K562 (cell line): ENCODE data around the gene IGF2BP3. TPM values are rescaled to one million over a fixed set of nuclear protein-coding genes. Genes with fewer than 3 reads are reported as not detected.
A peak's percentile ranks its signal among the peaks of the same experiment; 100 is the strongest.

Source experiments
- ATAC-seq: fragments of 200-7000 bp; cut with Tn5 transposase; 3 replicates; pipeline ENCODE4 v1.9.1; 2020; ENCODE audit warnings: moderate library complexity
- BruUV-seq: library from RNA; stranded (reverse); fragments of 400-500 nt; replicated peaks from 2 replicates; lab custom pipeline; 2021; lab: Mats Ljungman, UMichigan
- CTCF ChIA-PET: fragments of 300-600 bp; formaldehyde crosslinking; extraction: SDS; loops from one replicate; lab custom pipeline; 2021; ENCODE audit warnings: low intra/inter-chr PET ratio; lab: Yijun Ruan, JAX
- POLR2A ChIA-PET: fragments of 300-600, 350-650 bp; sonication (Branson Sonifier 250); formaldehyde crosslinking; extraction: SDS; loops from one replicate; lab custom pipeline; 2021; ENCODE audit warnings: antibody characterized with exemption, inconsistent platforms; lab: Yijun Ruan, JAX
- DNase-seq, 4 experiments: peaks; one replicate each; pipeline versions ENCODE4 v3.0.0 to v3.0.0-alpha.2; 2011 to 2018; ENCODE audit warnings: low spot score in 3 of 4, mixed read lengths in 3 of 4; ENCODE audit errors: extremely low read depth in 1 of 4
- FAIRE-seq: peaks from 2 replicates; lab custom pipeline; 2011; peaks lifted over from hg19 to GRCh38; lab: Jason Lieb, UNC
- H2AFZ ChIP-seq: 2 replicates; pipeline ENCODE4 v1.6.0; 2011; ENCODE audit warnings: low read depth, low read length, control low read depth, inconsistent platforms
- H3K27ac ChIP-seq: fragments of 200-600 bp; 3 replicates; pipeline ENCODE4 v1.8.0; 2011; ENCODE audit warnings: low read depth, mild to moderate bottlenecking, control low read depth, inconsistent platforms, low read length, moderate library complexity, mixed read lengths; ENCODE audit errors: extremely low read depth
- H3K27me3 ChIP-seq, 2 experiments: fragments of 300-600 bp in 1 of 2; 2 replicates in 1 of 2; 3 replicates in 1 of 2; pipeline versions ENCODE4 v1.6.0 to v1.8.0; 2011; ENCODE audit warnings: inconsistent platforms in 2 of 2, low read length in 2 of 2, mild to moderate bottlenecking in 1 of 2, mixed read lengths in 1 of 2, moderate library complexity in 1 of 2; ENCODE audit not compliant: control insufficient read depth in 2 of 2, insufficient read depth in 2 of 2
- H3K36me3 ChIP-seq: fragments of 300-600 bp; 3 replicates; pipeline ENCODE4 v1.8.0; 2011; ENCODE audit warnings: mild to moderate bottlenecking, low read length, inconsistent platforms; ENCODE audit not compliant: control insufficient read depth, insufficient read depth
- H3K4me1 ChIP-seq, 2 experiments: fragments of 200-600 bp in 1 of 2; replicated peaks in 1 of 2; 2 replicates in 1 of 2; 3 replicates in 1 of 2; pipeline versions ENCODE4 v1.5.1 to v1.8.0; 2011; ENCODE audit warnings: inconsistent platforms in 2 of 2, low read length in 2 of 2, mild to moderate bottlenecking in 1 of 2, mixed read lengths in 1 of 2, moderate library complexity in 1 of 2; ENCODE audit not compliant: control insufficient read depth in 2 of 2, insufficient read depth in 2 of 2
- H3K4me2 ChIP-seq: 2 replicates; pipeline ENCODE4 v1.6.1; 2011; ENCODE audit warnings: low read length, control low read depth, inconsistent platforms, mixed read lengths; ENCODE audit not compliant: insufficient read depth
- H3K4me3 ChIP-seq: fragments of 200-600 bp; sonication (generic), shearing (Covaris generic); 2 replicates; pipeline ENCODE4 v1.5.1; 2016; ENCODE audit warnings: control low read depth, inconsistent platforms
- H3K79me2 ChIP-seq: fragments of 200-600 bp; 3 replicates; pipeline ENCODE4 v1.8.0; 2011; ENCODE audit warnings: low read length, inconsistent platforms; ENCODE audit not compliant: control insufficient read depth, insufficient read depth
- H3K9ac ChIP-seq, 2 experiments: 2 replicates each; pipeline versions ENCODE4 v1.6.0 to v1.6.1; 2011; ENCODE audit warnings: low read depth in 2 of 2, low read length in 2 of 2, control low read depth in 1 of 2, inconsistent platforms in 1 of 2, mild to moderate bottlenecking in 1 of 2, mixed read lengths in 1 of 2; ENCODE audit not compliant: insufficient read depth in 1 of 2
- H3K9me1 ChIP-seq: one replicate; pipeline ENCODE4 v1.6.0; 2011; ENCODE audit warnings: inconsistent platforms, mild to moderate bottlenecking, low read length, moderate library complexity; ENCODE audit not compliant: control insufficient read depth, insufficient read depth
- H3K9me3 ChIP-seq: replicated peaks from 2 replicates; pipeline ENCODE4 v1.5.1; 2011; ENCODE audit warnings: low read depth, low read length, inconsistent platforms; ENCODE audit not compliant: control insufficient read depth, insufficient read depth
- H4K20me1 ChIP-seq: replicated peaks from 2 replicates; pipeline ENCODE4 v1.6.1; 2011; ENCODE audit warnings: low read length, inconsistent platforms, mixed read lengths; ENCODE audit not compliant: control insufficient read depth, insufficient read depth
- ETS1 ChIP-seq: conservative IDR thresholded peaks from 2 replicates; pipeline ENCODE4 v1.6.1; 2011; ENCODE audit warnings: low read depth, mild to moderate bottlenecking, low read length; ENCODE audit not compliant: control insufficient read depth
- FIP1L1 ChIP-seq: fragments of 200-400 bp; formaldehyde crosslinking; IDR thresholded peaks from 2 replicates; pipeline ENCODE4 v1.6.1; 2018; ENCODE audit warnings: mild to moderate bottlenecking, low read depth, low read length; ENCODE audit not compliant: poor library complexity, severe bottlenecking
- GTF2A2 ChIP-seq: IDR thresholded peaks from 2 replicates; pipeline ENCODE4 v1.6.1; 2016; ENCODE audit warnings: mild to moderate bottlenecking, missing genetic modification characterization, missing compliant biosample characterization
- KAT7 ChIP-seq: sonication (generic); formaldehyde crosslinking; IDR thresholded peaks from 2 replicates; pipeline ENCODE4 v1.8.0; 2022; ENCODE audit warnings: missing genetic modification reagents, mild to moderate bottlenecking, borderline replicate concordance
- MEIS2 ChIP-seq: fragments of 450-650 bp; IDR thresholded peaks from 2 replicates; pipeline ENCODE4 v1.6.1; 2014; ENCODE audit warnings: mild to moderate bottlenecking; ENCODE audit not compliant: partially characterized antibody
- PBX2 ChIP-seq, 2 experiments: IDR thresholded peaks in 1 of 2; conservative IDR thresholded peaks in 1 of 2; 2 replicates each; pipeline ENCODE4 v1.6.1; 2016; ENCODE audit warnings: low read depth in 2 of 2, mild to moderate bottlenecking in 1 of 2, missing compliant biosample characterization in 1 of 2, missing genetic modification characterization in 1 of 2, moderate library complexity in 1 of 2
- PKNOX1 ChIP-seq: fragments of 450-650 bp; IDR thresholded peaks from 2 replicates; pipeline ENCODE4 v1.6.1; 2016
- ZNF146 ChIP-seq: IDR thresholded peaks from one replicate; pipeline ENCODE4 v1.6.1; 2018; ENCODE audit warnings: missing compliant biosample characterization; ENCODE audit not compliant: unreplicated experiment
- ZNF551 ChIP-seq: fragments of 250-450 bp; sonication (Bioruptor Pico); IDR thresholded peaks from 2 replicates; pipeline ENCODE4 v1.5.0; 2021; ENCODE audit warnings: mild to moderate bottlenecking, moderate library complexity
- WGBS: fragments of 100-300 bp; shearing (Covaris generic); methylation state at CpG from one replicate; pipeline ENCODE4 v1.1.6; 2016; ENCODE audit warnings: low coverage, mixed read lengths; ENCODE audit not compliant: insufficient coverage; ENCODE audit errors: missing lambda C conversion rate; 5-methylcytosine and 5-hydroxymethylcytosine counted together
- in situ Hi-C: fragments of 300-500 bp; cut with MboI; formaldehyde crosslinking; loops from 4 replicates; pipeline ENCODE4 v1.15.0; 2018; ENCODE audit warnings: inconsistent platforms, mixed read lengths
- intact Hi-C: fragments of 100-400 bp; cut with micrococcal nuclease; formaldehyde crosslinking; loops from 2 replicates; pipeline ENCODE4 v1.14.2; 2022
- polyA plus RNA-seq, 8 experiments: library from polyadenylated mRNA; depleted of rRNA in 4 of 8; stranded (reverse) in 5 of 8; unstranded in 3 of 8; fragments of >200 nt; fragmentation: Nextera tagmentation in 2 of 8; fragmentation: Illumina TruSeq in 1 of 8; extraction: Ambion mirVana in 2 of 8; extraction: Trizol in 1 of 8; gene quantifications; 2 replicates each; pipeline versions ENCODE4 v1.2.1 to v1.2.3, GENCODE V29; 2011 to 2014; ENCODE audit warnings: inconsistent platforms in 1 of 8, missing spikeins in 1 of 8
- total RNA-seq, 7 experiments: library from RNA; depleted of rRNA in 6 of 7; stranded (reverse); fragments of >200 nt in 6 of 7; fragmentation: Illumina TruSeq in 2 of 7; extraction: Trizol in 2 of 7; gene quantifications; 2 replicates each; pipeline versions ENCODE4 v1.2.1 to v1.2.3, GENCODE V29; 2011 to 2021; ENCODE audit warnings: low replicate concordance in 1 of 7
- TF ChIP-seq, protein P1 (sequence below): fragments of 250-450 bp; sonication (Bioruptor Pico); IDR thresholded peaks from 2 replicates; pipeline ENCODE4 v1.5.0; 2022; ENCODE audit warnings: mild to moderate bottlenecking

The IGF2BP3 gene
- total and polyA plus RNA-seq, 9 of the 15 experiments (the other 6 are each of a cell fraction or from before 2014, with no cell fraction given): 8.4 to 88.1 (median 61.2) TPM

DNA sequence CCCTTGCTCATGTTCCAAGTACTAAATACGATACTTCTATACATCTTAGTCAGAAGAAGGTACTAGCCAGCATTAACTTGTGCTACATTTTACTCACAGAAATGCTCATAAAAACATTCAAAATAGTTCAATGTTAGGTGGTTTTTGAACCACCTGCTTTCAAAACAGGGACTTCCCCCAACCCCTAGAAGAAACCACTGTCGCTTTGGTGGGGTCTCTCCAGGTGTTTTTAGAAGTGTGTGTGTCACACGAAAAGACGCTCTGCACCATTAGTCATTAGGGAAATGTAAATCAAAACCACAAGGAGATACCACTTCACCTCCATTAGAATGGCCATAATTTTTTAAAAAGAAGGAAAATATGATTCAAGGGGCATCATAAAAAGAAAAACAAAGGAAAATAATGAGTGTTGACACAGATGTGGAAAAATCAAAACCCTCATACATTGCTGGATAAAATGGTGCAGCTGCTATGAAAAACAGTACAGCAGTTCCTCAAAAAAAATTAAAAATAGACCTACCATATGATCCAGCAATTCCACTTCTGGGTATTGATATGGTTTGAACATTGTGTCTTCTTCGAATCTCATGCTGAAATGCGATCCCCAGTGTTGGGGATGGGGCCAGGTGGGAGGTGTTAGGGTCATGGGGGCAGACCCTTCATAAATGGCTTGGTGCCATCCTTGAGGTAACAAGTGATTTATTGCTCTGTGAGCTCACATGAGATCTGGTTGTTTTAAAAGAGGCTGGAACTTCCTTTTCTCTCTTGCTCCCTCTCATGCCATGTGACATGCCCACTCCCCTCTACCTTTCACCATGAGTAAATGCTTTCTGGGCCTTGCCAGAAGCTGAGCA, 96.9 kb downstream of the IGF2BP3 start:
- no TSS peak for BruUV-seq
- peaks cover 46% of the 10 kb centered on the region; the same call in 2 of the 3 replicates for H3K36me3 ChIP-seq
- FAIRE-seq (no peak), DNase-seq (no peak), ATAC-seq (no peak)
- no peaks in the 10 kb centered on the region for H3K9me1 ChIP-seq
- no peak overlapping the region for H3K9ac ChIP-seq
- H3K9me3 ChIP-seq: no peaks in the 10 kb centered on the region
- H3K27me3 ChIP-seq: no peaks in the 10 kb centered on the region
- no peak overlapping the region for H3K4me2 ChIP-seq
- peaks cover 0 to 16% of the 10 kb centered on the region in 2 experiments; a peak in 3 of 5 replicates for H3K4me1 ChIP-seq
- H3K79me2 ChIP-seq: peaks cover 75% of the 10 kb centered on the region
- intact Hi-C loops (no loop called here), in situ Hi-C loops (no loop called here)
- no peak overlapping the region for H3K4me3 ChIP-seq
- WGBS: 78% methylated on average over 6 of the region's 6 CpGs
- no peak overlapping the region for H2AFZ ChIP-seq
- ChIA-PET CTCF (no interaction called here), POLR2A (interaction anchor here (0.6 to 1.0 kb wide), 2 partner anchors 9 to 10 kb away, joined by 3 to 5 read pairs; no protein-coding TSS in a partner anchor)
- H4K20me1 ChIP-seq: peaks cover 15% of the 10 kb centered on the region; the same call in 1 of the 2 replicates
- H3K27ac ChIP-seq: no peak overlapping the region
- TF ChIP-seq MEIS2 (peak; percentile 80), ETS1 (no peak), PBX2 (CRISPR knock-in tag; IDR thresholded peaks at IDR 0.05; ENCODE audit: low read depth) (no peak), PBX2 (tag; conservative IDR thresholded peaks at IDR 0.05; ENCODE audit: low read depth) (peak; percentile 78), ZNF551 (no peak), PKNOX1 (peak; percentile 54), FIP1L1 (no peak), GTF2A2 (tag) (no peak), ZNF146 (CRISPR knock-in tag) (no peak), KAT7 (CRISPR knock-in tag) (no peak)
- TF ChIP-seq, protein P1, sequence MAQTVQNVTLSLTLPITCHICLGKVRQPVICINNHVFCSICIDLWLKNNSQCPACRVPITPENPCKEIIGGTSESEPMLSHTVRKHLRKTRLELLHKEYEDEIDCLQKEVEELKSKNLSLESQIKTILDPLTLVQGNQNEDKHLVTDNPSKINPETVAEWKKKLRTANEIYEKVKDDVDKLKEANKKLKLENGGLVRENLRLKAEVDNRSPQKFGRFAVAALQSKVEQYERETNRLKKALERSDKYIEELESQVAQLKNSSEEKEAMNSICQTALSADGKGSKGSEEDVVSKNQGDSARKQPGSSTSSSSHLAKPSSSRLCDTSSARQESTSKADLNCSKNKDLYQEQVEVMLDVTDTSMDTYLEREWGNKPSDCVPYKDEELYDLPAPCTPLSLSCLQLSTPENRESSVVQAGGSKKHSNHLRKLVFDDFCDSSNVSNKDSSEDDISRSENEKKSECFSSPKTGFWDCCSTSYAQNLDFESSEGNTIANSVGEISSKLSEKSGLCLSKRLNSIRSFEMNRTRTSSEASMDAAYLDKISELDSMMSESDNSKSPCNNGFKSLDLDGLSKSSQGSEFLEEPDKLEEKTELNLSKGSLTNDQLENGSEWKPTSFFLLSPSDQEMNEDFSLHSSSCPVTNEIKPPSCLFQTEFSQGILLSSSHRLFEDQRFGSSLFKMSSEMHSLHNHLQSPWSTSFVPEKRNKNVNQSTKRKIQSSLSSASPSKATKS: no peak
